LHCN-M2 (cell line): ENCODE measurements around the gene CD93. TPM values are rescaled to one million over a fixed set of nuclear protein-coding genes. Genes with fewer than 3 reads are reported as not detected.

Experiments used
- DNase-seq: peaks from one replicate; pipeline ENCODE4 v3.0.0-alpha.2; 2012; ENCODE audit warnings: low read depth
- polyA plus RNA-seq: library from polyadenylated mRNA; unstranded; fragments of >200 nt; gene quantifications from one replicate; pipeline ENCODE4 v1.2.1, GENCODE V29; 2012; ENCODE audit warnings: missing spikeins
- total RNA-seq: library from RNA; depleted of rRNA; stranded (reverse); fragments of >200 nt; gene quantifications from 2 replicates; pipeline ENCODE4 v1.2.3, GENCODE V29; 2014; rRNA removed

The CD93 gene
- total RNA-seq: not detected in 2 replicates
- not detected for polyA plus RNA-seq

GRCh38 chr20:23086056-23086566, at the start of gene CD93:
TSS of gene CD93 (minus strand) at chr20:23086324. CDS start at chr20:23086192, 132 bp downstream.
- DNase-seq: no peak

DNA sequence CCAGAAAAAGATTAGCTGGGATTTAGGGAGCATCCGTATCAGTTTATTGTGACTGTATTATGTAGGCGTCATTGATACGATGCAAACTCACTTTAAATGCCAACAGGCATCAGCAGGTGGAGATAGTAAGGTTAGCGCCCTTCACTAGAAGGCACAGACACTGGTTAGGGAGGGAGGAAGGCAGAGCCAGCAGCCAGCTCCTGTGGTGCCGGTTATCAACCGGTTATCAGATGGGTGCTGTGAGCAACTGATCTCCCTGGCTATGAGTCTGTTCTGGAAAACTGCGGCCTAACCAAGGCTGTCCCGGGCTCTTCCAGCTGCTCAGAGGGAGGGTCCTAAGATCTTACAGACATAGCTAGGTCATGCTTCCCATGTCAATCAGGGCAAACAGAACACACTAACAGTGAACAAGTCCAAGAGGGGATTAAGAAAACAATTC, 47.5 kb upstream of the CD93 start:
- DNase-seq: no peak

DNA sequence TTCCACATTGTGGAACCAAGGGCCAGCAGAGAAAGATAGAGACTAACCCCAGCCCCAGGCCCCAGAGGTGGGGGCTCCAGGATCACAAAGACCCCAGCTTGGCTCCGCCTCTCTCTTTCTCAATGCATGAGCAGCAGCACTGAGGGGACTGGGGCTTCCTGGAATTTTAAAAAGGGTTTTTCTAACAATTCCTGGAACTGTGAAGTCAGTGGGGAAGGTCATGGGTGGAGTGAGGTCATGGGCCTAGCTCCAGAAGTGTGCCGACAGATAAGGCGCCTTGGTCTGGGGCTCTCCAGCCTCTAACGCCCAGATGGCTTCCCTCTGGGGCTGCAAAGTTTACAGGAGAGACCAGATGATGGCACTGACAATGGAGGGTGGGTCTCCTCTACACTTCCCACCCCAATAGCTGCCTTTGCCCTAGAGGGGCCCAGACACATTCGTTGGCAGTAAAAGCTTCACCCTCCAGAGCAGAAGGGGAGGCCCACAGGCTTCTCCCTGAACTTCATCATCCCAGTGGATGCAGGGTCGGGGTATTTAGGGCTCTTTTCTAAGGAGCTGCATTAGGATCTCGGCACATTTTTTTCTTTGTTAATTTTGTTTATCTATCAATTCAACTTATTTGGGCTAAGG, 46.9 kb upstream of the CD93 start:
- DNase-seq: no peak

- DNase-seq: no peak
Measured at GRCh38 chr20:23132293-23132929, 46.3 kb upstream of the CD93 start.

DNA sequence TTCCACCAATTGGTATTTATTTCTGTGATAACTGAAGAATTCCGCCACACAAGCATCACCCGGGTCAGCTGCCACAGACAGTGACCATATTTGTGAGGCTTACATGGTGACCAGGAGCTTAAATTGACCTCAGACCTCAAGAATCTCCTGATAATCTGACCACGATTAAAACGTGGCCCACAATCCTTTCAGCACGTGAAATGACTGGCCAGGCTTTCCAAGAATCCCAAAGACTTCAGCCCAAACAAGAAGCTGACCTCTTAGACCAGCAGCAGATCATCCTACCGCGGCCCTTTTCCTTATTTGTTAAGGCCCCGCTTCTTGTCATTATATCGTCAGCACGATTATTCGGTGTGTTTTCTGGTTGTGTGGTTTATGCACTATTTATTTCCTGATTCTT, 45.6 kb upstream of the CD93 start:
- no peak for DNase-seq

DNA sequence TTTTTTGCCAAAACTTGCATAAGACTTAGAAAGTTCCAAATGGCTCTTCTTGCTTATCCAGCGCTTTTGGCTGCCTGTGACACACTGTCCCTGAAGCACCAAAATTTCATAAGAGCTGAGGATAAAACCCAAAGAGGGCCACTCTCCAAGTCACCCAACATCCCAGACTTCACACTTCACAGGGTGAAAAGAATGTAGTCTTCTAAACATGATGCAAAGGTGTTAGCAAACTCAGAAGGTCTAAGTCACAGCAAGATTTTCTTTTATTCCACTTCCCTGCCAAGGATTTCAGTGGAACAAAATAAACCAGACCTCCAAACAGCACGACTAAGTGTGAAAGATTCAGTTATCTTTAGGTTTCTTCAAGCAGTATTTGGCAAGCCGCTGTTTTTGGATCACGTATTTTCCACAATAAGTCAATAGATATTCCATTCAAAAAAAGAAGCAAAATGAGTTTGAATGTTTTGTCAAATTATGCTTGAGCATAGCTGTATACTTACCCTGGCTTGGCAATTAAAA, 44.6 kb upstream of the CD93 start:
- no peak for DNase-seq

DNA sequence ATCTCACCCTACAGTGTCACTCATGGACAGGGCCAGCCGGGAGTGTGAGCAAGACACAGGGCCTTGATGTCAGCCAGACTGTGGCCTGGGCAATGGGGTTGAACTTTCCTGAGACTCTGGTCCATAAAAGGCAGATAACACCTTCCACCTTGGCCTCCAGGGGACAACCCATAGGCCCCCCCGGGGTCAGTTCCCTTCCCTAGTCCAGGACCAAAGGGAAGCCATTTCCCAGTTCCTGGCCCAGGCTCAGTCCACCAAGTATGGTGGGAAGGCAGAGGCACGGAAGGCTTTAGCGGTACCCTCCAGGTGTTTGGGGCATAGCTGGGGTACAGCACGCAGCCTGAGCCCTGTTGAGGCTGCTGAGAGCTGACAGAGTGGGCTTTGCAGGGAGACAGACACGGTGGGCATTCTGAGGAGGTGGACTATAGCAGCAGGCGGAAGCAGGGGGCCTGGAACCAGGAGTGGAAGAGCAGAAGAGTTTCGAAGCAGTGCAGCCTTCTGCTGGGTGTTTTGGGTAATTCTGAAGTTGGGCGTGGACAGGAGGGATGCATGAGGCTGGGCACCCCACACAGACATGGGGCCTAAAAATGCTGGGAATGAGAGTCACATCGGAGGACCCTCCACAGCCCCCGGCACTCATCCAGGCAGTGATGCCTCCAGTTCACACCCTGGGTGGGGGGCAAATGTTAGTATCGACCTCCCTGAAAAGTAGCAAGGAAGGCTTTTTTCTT, 43.9 kb upstream of the CD93 start:
- DNase-seq: no peak

GRCh38 chr20:23129266-23129665, 43.1 kb upstream of the CD93 start:
- DNase-seq: no peak

DNA sequence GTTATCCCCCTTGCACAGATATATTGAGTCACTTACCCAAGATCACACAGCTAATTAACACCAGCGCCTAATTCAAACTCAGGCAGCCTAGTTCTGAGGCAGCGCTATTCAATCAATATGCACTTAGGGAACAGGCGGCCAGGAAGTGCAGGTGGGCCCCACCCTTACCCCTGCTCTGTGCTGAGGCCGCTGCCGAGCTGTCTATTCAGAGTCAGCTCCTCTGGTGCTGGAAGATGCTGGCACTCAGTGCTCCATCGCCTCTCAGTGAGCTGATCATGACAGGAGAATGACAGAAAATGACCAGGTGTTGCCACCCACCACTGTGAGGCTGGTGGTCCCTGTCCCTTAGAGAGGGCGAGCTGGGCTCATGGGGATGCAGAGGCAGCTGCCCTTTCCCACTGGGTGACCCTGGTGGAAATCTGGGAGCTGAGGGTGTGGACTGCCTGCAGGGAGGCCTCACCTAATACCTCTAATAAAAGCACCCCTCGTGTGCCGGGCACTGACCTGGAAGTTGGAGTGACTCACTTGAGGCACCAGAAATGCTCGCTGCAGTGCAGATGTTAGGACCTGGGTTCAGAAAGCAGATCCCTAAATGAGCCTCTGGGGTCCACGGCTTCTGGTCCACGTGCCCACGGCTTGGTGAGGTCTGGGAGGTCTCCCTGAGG, 42.5 kb upstream of the CD93 start:
- DNase-seq: no peak

GRCh38 chr20:23127506-23128279, 41.6 kb upstream of the CD93 start:
- DNase-seq: no peak

- DNase-seq: no peak
Measured at GRCh38 chr20:23126281-23127061, 40.3 kb upstream of the CD93 start.

DNA sequence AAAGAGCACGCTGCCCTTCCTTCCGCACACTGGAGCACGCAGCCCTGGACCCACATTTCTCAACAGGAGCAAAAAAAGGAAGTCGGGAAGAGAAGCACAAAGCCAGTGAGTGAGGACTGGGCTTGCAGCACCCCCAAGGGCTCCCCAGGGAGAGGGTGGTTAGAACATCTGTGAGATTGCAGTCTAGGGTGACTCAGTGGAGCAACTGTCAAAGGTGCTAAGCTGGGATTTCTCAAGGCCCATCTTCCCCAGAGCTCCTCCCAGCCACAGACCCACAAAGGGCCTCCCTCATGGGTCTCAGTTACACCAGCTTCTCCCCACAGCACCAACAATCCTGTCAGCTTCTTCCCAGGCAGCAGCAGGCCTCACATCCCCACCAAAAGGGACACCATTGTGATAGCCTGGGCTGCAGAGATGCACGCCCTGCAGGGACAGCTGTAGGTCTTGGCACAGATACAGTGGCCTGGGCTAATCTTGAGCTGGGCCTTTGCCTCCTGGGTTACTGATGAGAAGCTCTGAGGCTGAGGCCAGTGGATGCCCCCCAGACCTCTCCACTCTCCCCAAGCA, 39.6 kb upstream of the CD93 start:
- peak; percentile 97 for DNase-seq

DNA sequence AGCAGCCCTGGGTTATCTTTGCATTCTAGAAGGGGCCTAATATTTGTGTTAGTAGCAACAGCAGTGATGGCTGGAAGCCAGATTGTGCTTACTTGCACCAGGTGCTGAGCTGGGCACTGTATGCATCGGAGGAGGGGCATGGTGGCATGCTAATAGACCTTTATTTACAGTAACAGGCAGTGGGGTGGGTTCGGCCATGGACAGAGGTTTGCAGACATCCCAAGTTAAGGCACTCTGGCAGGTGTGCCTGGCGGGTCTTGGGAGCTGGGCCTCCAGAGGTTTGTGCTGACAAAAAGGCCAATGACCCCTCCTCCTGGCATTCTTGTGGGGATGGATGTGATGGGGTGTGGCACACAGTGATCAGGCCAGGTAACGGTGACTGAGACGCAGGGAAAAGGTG, 39.0 kb upstream of the CD93 start:
- DNase-seq: no peak

GRCh38 chr20:23123886-23124285, 37.8 kb upstream of the CD93 start:
- DNase-seq: no peak

DNA sequence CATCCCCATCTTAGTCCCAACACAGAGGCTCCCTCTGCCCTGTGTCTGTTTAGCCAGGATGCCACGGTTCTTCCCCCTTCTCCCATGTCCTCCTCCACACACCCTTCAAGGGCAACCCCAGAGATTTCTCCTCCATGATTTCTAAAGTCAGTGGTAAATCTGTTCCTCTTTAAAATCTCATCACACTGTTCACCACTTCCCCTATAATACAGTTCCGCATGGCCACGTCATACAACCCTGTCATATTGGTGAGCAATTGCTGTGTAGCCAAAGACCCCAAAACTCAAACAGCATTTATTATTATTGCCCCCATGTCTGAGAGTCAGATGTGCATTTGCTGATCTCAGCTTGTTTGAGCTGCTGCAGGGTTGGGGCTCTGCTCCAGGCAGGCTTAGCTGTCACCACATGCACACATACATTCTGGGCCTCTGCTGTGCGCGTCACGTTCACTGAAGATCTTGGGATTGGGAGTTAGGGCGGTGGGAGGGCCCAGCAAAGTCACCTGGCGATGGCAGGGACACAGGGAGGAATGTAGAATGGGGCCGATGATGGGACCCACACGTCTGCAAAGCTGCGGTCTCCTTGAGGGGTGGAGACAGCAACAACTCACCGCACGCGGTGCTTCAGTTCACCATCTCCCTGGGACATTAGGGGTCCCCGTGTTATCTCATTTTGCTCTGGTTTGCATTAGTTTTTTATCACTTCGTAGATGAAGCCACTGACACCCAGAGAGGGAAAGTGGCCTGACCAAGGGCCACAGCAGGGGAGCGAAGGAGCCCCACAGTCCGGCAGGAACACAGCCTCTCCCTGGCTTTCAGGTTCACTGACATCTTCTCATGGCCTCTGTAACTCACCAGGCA, 36.9 kb upstream of the CD93 start:
- DNase-seq: no peak

DNA sequence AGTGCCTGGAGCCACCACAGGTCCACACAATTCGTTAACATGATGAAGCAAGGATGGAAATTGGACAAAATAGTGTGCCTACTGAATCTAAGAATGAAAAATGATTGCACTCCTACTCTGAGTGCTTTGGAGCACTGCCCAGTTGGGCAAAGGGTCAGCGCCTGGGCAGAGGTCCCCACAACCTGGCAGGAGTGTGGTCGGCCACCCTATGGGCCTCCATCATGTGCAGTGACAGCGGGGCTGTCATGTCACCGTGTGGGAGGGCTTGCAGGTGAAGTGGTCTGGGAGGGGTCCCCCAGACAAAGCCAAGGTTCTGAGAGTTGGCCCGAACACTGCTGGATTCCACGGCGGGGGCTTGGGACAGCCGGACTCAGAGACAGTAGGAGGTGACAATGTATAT, 36.2 kb upstream of the CD93 start:
- no peak for DNase-seq

- DNase-seq: no peak
Measured at GRCh38 chr20:23121751-23122320, 35.7 kb upstream of the CD93 start.

DNA sequence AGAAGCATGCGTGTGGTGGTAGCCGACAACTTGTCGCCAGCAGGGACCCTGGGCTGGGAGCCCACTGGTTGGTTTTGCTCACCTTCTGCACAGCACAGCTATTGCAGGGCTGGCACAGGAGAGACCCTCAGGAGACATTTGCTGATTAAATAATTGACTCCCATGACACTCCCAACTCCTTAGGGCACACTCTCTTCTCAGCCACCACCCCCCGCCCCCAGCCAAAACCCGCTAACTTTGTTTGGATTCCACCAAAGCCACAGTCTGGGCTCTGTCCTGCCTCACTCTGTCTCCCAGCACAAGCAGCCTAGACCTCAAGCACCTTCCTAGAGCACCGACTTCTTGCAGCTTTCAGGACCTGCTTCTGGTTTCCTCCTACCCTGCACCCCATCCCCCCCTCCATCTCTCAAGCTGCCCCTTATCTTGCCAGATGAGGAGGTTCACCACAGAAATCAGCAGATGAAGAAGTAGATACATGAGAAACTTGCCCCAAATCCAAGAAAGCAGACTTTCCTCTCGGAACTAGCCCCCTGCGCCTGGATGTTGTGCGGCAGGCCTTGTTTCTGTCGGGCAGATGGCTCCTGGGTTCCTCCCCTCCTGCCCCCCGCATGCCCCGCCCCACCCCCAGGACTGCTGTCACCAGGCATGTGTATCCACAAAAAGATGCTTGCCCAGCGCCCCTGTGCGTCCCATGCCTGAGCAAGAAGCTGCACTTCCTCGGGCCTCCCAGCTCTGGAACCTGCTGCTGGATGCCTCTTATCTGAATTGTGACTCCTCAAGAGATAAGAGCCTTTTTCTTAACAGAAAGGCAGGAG, 35.0 kb upstream of the CD93 start:
- no peak for DNase-seq
